ENCODE data around the gene MSI2.

The MSI2 gene

DNA sequence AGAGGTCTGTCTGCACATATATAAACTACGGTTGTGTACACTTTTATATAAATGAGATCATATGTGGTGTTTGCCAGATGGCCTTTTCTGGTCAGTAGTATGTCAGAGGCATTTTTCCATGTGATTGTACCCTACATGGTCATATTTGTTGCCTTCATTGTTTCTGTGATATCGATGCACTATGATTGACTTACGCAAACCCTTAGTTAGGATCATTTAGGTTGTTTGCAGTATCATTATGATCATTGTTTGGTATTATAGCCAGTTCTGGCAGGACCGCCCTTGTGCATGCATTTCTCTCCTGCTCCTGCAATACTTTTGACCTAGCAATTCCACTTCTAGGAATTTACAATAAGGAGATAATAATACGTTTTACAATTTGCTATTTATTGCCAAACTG is 169.1 kb downstream of the MSI2 start:
- in situ Hi-C loops (cut with MboI; ENCODE audit: low sequenced_read_pairs): no loop called here

DNA sequence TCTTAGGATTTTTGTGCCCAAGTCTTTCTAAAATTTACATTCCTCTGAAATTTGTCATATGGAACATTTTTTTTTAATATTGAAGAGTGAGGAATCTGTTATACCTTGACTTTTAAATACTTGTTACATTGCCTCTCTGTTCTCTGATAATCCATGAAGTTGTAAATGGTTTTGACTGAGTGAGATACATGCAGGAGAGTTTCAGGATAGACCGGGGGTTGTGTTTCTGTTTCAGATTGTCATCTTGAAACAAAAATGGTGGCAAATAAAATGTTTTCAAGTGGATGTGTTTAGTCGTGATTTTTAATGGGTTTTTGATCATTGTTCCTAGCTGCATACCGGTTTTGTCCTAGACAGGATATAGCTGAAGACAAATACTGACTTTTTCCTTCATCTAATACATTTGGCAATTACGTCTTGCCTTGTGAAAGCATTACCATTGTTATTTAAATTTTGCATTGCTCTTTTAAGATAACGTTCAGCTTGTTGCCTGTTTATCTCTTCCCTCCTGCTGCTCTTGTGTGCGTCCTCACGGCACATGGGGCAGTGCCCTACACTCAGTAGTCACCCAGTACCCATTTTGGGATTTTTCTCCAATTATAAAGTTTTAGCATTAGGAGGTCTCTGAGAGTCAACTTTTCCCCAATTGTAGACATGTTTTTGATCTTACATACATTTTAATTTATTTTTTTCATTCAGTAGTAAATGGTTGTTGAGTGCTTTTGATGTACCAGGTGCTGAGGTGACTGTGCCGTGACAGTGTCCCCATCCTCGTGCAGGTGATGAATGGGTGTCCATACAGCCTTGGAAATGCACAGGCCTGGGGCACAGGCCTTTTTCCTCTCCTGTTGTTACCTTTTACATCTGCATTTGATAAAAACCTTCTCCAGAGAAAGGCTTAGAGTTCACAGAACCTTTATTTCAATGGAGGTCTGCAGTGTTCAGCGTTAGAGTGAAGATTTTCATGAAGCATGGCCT is 169.9 kb downstream of the MSI2 start:
- in situ Hi-C loops (cut with MboI; ENCODE audit: low sequenced_read_pairs): no loop called here

DNA sequence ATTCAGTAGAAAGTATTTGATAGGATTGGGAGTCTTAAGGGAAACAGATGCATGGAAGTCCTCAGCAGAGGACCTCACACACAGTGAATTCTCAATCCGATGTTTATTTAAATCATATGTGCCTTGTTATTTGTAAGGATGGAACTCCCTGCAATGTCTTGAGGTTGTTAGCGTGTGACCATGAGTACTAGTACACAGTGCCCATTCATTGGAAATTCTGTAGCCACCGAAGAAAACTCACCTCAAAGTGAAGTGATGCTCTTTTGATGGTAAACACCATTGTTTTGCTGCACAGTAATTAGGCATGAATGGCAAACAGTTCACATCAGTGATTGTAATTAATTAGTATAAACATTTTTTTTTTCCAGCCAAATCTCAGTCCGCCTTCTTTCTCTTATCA is 173.6 kb downstream of the MSI2 start:
- in situ Hi-C loops (cut with MboI; ENCODE audit: low sequenced_read_pairs): no loop called here

DNA sequence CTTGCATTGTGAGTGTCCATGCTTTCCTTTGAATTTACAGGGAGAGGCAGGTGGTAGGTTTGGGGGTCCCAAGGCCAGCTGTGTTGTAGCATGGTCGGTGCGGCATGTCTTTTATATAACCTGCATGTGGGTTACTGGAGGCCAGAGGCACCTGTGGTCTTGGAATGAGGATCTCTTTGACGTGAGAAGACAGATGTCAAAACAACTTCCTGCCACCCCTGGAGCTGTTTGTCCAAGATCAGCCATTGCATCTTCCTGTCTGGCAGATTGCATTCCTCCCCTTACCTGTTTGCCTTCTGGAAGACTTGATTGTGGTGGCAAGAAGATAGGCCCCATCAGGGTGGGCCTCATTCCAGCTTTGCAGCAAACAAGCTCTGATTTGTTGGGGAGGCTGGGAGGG is 175.1 kb downstream of the MSI2 start:
- in situ Hi-C loops (cut with MboI; ENCODE audit: low sequenced_read_pairs): no loop called here

DNA sequence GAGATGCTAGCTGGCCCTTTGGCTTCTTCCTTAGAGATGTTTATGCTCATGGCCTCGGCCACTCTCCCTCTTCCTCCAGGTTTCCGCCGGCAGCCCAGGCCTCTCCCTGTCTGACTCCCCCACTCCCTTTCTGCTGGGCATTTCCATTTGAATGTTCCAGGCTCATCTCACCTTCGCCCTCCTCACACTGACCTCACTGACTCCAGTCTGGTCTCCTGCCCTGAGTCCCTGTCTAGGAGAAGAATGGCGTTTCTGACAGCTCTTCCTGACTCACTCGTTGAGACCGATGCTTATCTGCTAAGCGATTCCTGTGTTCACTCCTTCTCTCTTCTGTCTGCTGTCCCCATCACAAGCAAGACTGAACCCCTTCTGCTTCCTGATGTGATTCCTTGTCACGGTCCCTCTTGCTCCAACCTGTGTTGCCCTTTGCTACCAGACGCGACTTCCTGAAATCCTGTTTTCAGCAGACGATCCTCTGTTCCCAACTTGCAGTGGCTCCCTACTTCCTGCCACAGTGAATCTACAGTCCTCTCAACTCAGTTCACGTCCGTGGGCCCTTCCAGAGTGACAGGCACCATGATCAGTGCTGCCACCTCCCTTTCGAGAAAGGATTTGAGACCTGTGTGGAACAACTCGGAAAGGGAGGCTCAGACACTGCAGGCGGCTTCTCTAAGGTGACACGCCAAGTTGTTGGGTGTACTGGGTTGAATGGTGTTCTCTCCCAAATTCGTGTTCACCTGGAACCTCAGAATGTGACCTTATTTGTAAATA is 176.4 kb downstream of the MSI2 start:
- in situ Hi-C loops (cut with MboI; ENCODE audit: low sequenced_read_pairs): no loop called here

DNA sequence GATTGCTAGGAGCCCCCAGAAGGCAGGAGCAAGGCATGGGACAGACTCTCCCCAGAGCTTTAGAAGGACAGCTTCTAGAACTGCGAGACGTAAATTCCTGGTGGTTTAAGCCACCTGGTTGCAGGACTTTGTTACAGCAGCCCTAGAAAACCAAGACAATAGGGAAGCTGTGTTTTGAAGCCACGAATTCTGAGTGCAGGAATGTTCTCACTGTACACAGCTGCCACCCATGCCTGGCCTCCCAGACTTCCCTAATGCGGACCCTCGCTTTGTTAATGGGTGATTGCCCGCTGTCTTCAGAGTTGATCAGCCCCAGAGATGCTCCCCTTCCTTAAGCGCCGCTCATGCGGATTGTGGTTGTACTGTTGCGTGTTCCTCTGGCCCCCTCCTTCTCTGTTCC is 177.1 kb downstream of the MSI2 start:
- in situ Hi-C loops (cut with MboI; ENCODE audit: low sequenced_read_pairs): no loop called here

DNA sequence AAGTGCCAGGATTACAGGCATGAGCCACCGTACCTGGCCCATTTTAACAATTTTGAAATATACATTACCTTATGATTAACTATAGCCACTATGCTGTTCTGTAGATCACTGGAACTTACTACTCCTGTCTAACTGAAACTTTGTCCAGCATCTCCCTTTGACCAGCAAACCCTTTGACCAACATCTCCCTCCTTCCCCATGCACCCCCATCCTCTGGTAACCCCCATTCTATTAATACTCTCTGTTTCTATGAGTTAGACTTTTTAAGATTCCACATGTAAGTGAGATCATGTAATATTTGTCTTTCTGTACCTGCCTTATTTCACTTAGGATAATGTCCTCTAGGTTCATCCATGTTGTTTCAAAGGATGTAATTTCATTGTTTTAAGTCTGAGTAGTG is 178.0 kb downstream of the MSI2 start:
- in situ Hi-C loops (cut with MboI; ENCODE audit: low sequenced_read_pairs): no loop called here

DNA sequence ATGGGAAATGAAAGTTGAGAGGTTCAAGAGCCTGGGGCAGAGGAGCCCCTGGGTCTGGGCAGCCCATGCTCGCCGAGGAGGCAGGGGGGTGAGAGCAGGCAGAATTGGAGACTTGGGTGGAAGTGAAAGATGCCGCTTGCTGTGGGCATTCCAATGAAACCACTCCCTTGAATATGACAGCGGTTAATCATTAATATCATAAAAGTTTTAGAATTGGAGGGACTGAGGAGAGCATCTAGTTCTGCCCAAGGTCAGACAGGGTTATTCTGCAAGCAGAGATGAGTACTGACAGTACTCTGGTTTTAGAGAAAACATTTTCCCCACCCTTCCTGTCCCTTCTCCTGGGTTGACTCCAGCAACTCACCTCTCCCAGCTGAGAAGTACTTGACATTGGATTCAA is 180.2 kb downstream of the MSI2 start:
- in situ Hi-C loops (cut with MboI; ENCODE audit: low sequenced_read_pairs): no loop called here

DNA sequence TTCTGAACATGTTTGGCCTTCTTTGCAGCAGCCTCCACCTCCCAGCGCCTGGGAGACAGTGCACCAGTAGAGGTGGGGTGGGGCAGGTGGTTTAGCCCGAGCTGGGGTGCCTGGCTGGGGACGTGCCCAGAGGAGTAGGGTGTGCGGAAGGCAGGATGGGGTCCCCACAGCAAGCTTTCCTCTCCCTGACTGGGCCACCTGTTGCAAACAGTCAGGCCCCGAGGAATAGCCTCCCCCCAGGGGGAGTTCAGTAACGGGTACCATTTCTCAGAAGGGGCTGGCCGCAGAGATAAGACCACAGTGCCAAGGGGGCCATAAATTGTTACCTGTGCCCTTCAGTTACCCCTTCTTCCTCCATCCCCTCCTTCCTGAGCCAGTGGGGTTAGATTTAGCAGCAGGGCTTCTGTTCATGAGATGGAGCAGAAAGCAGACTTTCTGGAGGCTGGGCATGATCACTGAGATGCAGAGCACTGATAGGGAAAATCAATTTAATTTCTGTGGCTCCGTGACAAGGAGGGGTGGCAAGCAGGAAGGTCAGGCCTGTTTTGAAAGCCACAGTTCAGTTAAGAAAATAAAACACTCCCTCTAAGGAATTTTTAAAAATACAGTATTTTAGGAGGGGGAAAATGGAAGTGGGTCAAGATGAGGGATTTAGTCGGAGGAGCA is 181.9 kb downstream of the MSI2 start:
- in situ Hi-C loops (cut with MboI; ENCODE audit: low sequenced_read_pairs): no loop called here

DNA sequence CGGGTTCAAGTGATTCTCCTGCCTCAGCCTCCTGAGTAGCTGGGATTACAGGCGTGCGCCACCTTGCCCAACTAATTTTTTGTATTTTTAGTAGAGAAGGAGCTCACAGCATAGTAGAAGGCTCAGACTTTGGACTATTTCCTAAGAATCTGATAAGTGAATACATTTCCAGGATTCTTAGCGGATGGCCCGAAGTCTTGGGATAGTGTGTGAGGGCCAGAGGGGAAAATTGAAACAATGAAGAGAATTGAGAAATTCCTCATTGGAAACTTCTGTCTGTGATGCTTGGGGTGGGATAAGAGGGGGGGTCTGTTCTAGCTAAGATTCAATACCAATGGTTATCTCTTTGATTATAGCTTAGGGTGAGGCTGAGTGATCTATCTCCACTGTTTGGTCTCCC is 183.3 kb downstream of the MSI2 start:
- in situ Hi-C loops (cut with MboI; ENCODE audit: low sequenced_read_pairs): no loop called here

DNA sequence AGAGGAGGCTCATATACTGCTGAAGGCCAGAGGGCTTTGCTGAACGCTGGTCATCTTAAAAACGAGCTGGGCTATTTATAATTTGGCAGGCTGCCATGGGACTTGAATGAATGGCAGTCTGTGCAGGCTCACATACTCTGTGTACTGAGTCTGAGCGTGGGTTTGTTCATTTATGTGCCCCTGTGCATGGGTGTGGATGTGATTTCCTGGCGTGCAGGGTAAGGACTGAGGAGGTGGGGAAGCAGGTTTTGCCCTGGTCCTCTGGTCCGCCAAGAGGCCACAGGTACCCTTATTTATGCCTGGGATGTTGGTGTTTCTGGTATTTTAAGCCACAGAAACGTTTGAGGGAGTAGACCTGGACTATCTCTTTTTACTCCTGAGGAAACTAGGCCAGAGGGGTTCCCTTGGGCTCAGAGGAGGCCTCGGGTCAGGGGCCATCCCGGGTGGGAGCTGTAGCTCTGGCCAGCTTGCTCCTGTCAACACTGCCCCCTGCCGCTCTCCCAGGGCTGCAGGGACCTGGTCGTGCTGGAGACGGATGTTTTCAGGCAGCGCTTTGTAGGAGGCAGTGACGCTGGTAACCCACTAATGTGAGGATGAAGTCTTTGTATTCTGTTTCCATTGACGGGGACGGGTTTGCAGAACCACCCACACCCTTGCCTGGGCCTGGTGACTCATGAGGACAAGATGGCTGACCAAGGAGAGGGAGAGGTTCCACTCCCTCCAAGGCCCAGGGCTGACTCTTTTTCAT is 184.4 kb downstream of the MSI2 start:
- in situ Hi-C loops (cut with MboI; ENCODE audit: low sequenced_read_pairs): no loop called here

DNA sequence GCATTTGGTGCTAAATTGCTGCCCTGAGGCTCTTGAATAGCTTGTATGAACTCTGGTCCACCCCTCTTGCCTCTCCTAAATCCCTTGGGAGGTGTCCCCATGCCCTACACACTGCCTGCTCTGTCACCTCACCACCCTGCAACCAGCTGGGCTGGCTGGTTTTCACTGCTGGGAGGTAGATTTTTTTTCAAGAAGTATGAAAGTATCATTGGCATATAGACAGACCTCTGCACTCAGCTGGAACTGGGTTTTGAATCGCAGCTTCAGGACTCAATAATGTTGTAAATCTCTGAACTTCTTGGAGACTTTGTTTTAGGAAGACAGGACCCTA is 184.9 kb downstream of the MSI2 start:
- in situ Hi-C loops (cut with MboI; ENCODE audit: low sequenced_read_pairs): no loop called here

DNA sequence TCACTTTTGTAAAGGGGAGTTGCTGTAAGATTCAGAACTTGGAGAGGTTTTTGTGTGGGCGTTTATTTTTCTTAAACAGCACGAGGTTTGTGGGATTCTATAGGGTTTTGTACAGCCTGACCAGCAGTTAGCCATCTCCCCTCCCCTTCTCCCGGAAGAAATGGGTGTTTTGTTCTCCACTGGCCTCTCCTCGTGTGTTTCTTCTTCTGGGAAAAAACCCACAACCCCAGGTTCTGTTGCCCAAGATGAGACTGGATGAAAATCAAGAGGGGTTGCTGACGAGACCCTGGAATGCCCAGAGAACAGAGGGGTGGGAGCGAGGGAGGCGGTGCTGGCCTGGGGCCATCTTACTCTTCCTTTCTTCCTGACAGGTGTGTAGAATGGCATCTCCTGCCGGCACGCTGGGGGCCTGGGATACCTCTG is 186.1 kb downstream of the MSI2 start:
- in situ Hi-C loops (cut with MboI; ENCODE audit: low sequenced_read_pairs): no loop called here

DNA sequence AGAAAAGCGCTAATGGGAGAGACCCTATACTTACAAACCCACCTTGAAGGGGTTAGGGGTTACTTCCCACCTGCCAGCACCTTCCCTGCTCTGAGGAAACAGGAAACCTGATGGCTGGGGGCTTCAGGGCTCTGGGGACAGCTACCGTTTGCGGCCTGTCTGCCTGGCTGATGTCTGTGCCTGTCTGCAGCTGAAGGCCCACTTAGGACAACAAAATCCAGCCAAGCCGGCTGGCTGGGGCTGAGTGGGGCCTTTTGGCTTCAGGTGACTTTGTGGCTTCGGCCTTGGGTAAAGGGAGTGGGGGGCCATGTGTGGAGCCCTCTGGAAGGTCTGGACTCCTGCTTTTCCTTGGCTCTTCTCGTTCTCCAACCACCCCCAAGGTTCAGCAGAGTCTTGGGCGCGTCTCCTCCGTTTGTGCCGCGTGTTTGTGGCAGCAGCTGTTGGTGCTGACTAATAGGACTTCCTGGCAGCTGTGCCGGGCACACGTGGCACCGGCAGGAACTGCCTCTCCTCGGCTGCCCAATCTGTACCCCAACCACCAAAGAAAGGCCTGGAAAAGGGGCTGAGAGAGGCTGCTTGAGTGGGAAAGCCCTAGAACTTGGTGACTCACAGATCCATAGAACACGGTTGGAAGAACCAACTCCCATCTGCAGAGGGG is 186.7 kb downstream of the MSI2 start:
- in situ Hi-C loops (cut with MboI; ENCODE audit: low sequenced_read_pairs): no loop called here

DNA sequence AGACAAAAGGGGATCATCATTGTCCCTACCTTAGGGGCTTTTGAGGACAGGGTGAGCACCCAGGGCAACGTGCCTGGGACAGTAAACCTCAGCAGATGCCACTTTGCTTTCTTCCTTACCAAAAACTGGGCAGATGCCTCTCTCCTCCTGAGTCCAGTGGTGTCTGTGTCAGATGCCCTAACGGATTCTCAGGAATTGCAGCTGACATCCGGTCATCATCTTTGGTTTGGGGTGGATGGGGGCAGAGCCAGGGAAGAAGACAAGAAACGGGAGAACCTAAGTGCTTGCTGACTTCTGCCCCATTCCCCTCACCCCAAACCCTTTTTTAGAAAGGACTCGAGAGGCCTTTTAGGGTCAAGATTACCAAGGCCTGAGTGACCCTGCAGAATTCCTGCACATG is 187.5 kb downstream of the MSI2 start:
- in situ Hi-C loops (cut with MboI; ENCODE audit: low sequenced_read_pairs): no loop called here

DNA sequence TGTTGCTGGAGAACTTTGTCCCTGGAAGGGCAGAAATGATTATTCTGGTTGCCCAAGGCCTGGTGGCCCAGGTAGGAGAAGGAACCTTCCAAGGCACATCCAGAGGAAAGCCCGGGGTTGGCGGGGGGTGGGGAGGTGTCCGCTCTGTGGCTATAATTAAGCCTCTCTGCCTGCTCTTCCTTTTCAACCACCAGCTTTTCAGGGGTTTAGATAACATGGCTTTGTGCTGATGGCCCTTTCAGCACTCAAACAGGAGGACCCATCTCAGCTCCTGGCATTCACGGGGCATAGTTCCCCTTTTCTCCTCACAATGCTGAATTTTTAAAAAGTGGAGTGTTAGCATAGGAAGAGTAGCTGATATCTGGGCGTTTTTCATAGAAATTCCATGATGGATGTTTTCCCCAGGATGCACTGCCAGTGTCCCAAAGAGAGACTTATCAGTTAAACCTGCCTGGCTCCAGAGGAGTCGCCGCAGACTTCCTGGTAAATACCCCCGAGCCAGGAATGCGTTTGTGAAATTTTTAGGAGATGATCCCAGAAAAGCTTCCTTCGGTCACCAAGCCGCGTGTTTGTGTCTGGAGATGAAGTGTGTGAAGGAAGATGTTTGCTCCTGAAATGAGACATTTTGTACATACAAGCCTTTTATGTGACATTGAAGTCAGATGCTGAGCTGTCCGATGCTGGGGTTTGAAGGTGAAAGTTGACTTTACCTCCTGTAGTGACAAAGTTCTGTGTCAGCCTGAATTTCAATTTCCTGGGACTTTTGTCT is 188.5 kb downstream of the MSI2 start:
- in situ Hi-C loops (cut with MboI; ENCODE audit: low sequenced_read_pairs): no loop called here

DNA sequence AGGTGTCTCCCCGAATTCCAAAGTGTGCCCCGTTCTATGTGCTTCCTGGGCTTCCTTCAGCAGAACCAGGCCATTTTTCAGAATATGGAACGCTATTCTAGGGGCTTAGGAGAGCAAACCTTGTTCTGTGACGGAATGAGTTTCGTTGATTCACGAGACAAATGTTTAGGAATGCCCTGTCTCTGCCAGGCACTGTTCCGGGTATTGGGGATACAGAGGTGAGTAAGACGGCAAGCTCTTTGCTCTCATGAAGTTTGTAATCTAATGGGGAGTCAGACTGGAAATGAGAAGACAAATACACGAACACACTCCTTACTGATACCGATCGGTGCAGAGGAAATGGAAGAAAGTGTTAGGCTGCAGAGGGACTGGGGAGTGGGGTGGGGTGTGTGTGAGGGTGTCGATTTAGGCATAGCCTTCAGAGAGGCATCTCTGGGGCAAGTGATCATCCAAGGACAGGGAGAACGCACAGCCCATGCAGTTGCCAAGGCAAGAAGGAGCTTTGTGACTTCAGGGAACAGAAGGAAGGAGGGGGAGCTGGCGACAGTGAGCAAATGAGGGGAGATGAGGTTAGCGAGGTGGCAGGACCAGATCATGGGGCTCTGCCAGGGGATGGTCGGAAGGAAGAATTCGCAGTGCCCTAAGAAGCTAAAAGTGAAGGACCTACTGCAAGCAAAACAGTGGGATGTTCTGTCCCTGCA is 189.6 kb downstream of the MSI2 start:
- in situ Hi-C loops (cut with MboI; ENCODE audit: low sequenced_read_pairs): no loop called here

DNA sequence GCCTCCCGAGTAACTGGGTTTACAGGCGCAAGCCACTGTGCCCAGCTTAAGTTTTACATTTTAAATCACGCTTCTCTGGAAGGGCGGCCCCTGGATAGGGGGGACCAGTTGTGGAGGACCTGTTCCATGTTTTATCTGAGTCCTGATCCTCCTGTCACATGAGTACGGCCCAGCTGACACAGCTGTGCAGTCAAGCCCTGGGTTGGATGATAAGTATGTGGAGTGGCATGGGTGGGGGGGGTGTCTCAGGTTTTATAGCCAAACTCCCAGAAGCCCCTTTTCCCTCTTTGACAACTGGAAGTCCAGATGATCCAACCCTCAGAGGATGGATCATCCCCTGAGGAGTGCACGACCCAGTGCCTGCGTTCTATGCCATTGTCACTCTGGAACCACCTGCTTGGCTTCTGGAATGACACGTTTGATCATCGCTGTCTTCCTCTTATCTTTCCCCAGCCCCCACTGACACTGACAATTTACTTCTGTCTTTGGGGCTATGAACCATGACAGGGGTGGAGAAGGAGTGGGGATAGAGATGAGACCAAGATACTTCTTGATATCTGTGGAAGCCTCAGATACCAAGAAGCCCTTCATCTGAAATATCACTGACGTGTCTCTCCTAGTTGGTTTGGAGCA is 191.2 kb downstream of the MSI2 start:
- in situ Hi-C loops (cut with MboI; ENCODE audit: low sequenced_read_pairs): no loop called here
